HFF-Myc (cell line): ENCODE data around the gene NIPSNAP3A.

Experiments
- DNase-seq: peaks from one replicate; pipeline ENCODE4 v3.0.0-alpha.2; 2011; ENCODE audit warnings: low read depth; ENCODE audit errors: extremely low read depth
- H3K4me3 ChIP-seq: replicated peaks from 2 replicates; pipeline ENCODE4 v1.5.1; 2011; ENCODE audit warnings: low read depth, mild to moderate bottlenecking, control low read depth, low read length
- CTCF ChIP-seq: IDR thresholded peaks from 2 replicates; pipeline ENCODE4 v1.5.1; 2012; ENCODE audit warnings: mild to moderate bottlenecking, low read depth, low read length, control low read depth; ENCODE audit errors: missing control alignments

Gene NIPSNAP3A

DNA sequence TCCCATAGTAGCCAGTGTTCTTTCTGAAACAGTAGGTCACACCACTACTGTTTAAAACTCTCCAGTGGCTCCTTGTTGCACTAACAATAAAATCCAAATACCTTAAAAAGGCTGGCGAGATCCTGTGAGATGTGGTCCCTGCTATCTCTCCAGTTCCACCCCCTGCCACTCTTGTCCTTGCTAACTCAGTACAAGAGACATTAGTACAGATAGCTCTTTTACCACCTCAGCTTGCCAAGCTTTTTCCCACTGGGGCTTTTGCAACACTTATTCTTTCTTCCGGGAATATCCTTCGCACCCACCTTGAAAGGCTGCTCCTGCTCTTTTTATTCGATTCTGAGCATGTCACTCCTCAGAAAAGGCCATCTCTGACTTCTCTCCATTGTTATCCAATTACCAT, 31.3 kb downstream of the NIPSNAP3A start:
- H3K4me3 ChIP-seq = no peak overlapping the region
- no peak for TF ChIP-seq CTCF
- no peak for DNase-seq

DNA sequence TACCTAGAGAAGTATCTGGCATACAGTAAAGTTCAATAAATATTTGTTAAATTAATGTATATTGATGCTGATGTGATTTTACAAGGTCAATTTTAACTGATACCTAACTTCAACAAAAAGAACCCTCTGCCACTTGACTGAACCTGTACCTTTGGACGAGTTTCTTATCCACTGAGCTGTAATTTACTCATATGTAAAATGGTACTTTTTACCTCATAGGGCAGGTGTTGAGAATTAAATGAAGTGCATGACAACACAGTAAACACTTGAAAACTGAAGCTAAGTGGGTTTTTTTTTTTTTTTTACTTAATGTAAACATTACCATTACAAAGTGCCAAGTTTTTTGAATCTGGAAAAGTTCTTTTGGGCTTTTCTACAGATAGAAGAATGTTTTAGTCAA, 31.9 kb downstream of the NIPSNAP3A start:
- H3K4me3 ChIP-seq = no peak overlapping the region
- TF ChIP-seq CTCF = no peak
- no peak for DNase-seq

GRCh38 chr9:104779946-104780535, 32.6 kb downstream of the NIPSNAP3A start:
- no peak overlapping the region for H3K4me3 ChIP-seq
- DNase-seq = no peak
- no peak for TF ChIP-seq CTCF

GRCh38 chr9:104780796-104781395, 33.4 kb downstream of the NIPSNAP3A start:
- DNase-seq = no peak
- peak; percentile 41 for TF ChIP-seq CTCF
- no peak overlapping the region for H3K4me3 ChIP-seq

- TF ChIP-seq CTCF = no peak
- DNase-seq = no peak
- H3K4me3 ChIP-seq = no peak overlapping the region
Observed at GRCh38 chr9:104783588-104783987, 36.1 kb downstream of the NIPSNAP3A start.

- no peak for TF ChIP-seq CTCF
Observed at GRCh38 chr9:104784098-104784497, 36.6 kb downstream of the NIPSNAP3A start.

DNA sequence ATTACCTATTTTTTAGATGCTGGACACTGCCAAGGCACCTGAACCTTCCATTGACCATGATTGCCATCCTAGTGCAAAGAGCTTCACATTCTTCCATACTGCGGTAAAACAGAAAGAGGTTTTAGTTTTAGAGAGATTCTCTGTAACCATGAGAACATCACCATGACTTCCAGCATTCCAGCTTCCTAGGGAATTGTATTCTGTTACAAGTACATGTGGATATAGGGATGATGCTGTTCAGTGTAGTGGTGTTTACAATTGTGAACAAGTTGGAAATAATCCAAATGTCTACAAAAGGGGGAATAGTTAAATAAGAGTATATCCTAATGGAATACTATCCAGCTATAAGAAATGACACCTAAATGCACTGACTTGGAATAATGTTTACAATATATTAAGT, 38.8 kb downstream of the NIPSNAP3A start:
- DNase-seq = no peak
- TF ChIP-seq CTCF = no peak
- no peak overlapping the region for H3K4me3 ChIP-seq

More at GRCh38 chr9:104784098-104784497, 36.6 kb downstream of the NIPSNAP3A start:
- DNase-seq = no peak
- no peak overlapping the region for H3K4me3 ChIP-seq
